Measurements from ENCODE around the gene NTN1.

DNA sequence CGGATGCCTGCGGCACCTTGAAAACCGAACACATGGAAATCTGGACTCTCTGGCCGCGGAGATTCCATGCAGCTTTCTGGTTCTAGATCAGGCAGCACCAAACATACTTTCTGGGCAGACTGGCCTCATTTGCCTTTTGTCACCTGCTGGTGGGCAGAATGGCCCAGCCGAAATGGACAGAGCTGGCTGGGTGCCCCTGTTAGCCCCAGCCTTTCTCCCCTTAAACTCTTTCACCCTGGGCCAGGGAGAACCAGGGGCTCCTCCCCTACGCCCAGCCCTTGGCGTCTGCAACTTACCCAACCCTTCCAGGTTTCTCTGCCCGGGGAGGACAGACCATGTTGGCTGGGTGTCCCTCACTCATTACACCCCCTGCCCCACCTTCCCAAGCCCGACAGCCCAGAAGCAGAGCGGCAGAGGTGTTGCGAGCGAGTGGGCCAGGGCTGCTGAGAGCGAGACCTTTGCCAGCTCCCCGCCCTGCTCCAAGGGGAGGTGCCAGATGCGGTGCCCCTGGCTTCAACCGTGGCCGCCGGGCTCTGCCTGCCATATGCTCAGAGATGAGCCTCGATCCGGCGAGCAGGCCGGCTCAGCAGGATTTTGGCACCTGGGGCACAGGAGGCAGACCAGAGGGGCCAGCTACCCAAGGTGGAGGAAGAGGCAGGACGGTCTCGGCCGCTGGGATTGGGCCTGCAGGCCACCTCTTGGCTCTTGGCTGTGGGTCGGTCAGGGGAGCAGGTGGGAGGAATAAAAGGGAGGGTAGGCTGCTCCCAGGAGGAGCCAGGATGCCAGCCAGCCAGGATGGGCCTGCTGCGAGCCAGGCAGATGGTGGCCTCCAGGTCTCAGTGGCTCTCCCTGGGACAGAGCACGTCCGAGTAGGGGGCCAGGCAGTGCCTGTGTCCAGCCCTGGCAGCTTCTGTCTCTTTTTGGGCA is 191.3 kb downstream of the NTN1 start:
- TF ChIP-seq SMC3 (conservative IDR thresholded peaks at IDR 0.05; ENCODE audit: poor library complexity) (no peak), EP300 (conservative IDR thresholded peaks at IDR 0.05; ENCODE audit: poor library complexity, severe bottlenecking) (no peak), EZH2 (IDR thresholded peaks at IDR 0.05; ENCODE audit: borderline replicate concordance, insufficient read depth, low read length, poor library complexity, severe bottlenecking) (no peak), POLR2AphosphoS5 (IDR thresholded peaks at IDR 0.05) (no peak), TAF1 (IDR thresholded peaks at IDR 0.05; ENCODE audit: low read depth) (no peak), MXI1 (conservative IDR thresholded peaks at IDR 0.05; ENCODE audit: poor library complexity, severe bottlenecking) (no peak), RAD21 (conservative IDR thresholded peaks at IDR 0.05) (no peak)
- TF ChIP-seq, protein P1, sequence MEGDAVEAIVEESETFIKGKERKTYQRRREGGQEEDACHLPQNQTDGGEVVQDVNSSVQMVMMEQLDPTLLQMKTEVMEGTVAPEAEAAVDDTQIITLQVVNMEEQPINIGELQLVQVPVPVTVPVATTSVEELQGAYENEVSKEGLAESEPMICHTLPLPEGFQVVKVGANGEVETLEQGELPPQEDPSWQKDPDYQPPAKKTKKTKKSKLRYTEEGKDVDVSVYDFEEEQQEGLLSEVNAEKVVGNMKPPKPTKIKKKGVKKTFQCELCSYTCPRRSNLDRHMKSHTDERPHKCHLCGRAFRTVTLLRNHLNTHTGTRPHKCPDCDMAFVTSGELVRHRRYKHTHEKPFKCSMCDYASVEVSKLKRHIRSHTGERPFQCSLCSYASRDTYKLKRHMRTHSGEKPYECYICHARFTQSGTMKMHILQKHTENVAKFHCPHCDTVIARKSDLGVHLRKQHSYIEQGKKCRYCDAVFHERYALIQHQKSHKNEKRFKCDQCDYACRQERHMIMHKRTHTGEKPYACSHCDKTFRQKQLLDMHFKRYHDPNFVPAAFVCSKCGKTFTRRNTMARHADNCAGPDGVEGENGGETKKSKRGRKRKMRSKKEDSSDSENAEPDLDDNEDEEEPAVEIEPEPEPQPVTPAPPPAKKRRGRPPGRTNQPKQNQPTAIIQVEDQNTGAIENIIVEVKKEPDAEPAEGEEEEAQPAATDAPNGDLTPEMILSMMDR (IDR thresholded peaks at IDR 0.05; ENCODE audit: poor library complexity, severe bottlenecking) = no peak
- TF ChIP-seq, protein P2, sequence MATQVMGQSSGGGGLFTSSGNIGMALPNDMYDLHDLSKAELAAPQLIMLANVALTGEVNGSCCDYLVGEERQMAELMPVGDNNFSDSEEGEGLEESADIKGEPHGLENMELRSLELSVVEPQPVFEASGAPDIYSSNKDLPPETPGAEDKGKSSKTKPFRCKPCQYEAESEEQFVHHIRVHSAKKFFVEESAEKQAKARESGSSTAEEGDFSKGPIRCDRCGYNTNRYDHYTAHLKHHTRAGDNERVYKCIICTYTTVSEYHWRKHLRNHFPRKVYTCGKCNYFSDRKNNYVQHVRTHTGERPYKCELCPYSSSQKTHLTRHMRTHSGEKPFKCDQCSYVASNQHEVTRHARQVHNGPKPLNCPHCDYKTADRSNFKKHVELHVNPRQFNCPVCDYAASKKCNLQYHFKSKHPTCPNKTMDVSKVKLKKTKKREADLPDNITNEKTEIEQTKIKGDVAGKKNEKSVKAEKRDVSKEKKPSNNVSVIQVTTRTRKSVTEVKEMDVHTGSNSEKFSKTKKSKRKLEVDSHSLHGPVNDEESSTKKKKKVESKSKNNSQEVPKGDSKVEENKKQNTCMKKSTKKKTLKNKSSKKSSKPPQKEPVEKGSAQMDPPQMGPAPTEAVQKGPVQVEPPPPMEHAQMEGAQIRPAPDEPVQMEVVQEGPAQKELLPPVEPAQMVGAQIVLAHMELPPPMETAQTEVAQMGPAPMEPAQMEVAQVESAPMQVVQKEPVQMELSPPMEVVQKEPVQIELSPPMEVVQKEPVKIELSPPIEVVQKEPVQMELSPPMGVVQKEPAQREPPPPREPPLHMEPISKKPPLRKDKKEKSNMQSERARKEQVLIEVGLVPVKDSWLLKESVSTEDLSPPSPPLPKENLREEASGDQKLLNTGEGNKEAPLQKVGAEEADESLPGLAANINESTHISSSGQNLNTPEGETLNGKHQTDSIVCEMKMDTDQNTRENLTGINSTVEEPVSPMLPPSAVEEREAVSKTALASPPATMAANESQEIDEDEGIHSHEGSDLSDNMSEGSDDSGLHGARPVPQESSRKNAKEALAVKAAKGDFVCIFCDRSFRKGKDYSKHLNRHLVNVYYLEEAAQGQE (IDR thresholded peaks at IDR 0.05; ENCODE audit: borderline replicate concordance) = no peak

Data from neural cell (in vitro differentiated cells).